ENCODE measurements around the gene DLX5. TPM values are rescaled to one million over a fixed set of nuclear protein-coding genes. Genes with fewer than 3 reads are reported as not detected.
A peak's percentile ranks its signal among the peaks of the same experiment; 100 is the strongest.

The DLX5 gene
- total and polyA plus RNA-seq, 8 donors = 0.23 to 11.7 TPM; not detected in 6

GRCh38 chr7:97017192-97018125 is 7.2 kb downstream of the DLX5 start:
- peaks cover 0 to 14% (median 0%) of the 10 kb centered on the region in 4 donors for H3K9me3 ChIP-seq
- peaks cover 0 to 51% (median 35%) of the 10 kb centered on the region in 4 donors for H3K4me1 ChIP-seq
- H3K4me3 ChIP-seq = peak overlapping the region in 1 of 4 donors; percentile 18
- peaks cover 60 to 100% (median 99%) of the 10 kb centered on the region in 3 donors for H3K27me3 ChIP-seq
- DNase-seq = no peak
- TF ChIP-seq, protein P1, sequence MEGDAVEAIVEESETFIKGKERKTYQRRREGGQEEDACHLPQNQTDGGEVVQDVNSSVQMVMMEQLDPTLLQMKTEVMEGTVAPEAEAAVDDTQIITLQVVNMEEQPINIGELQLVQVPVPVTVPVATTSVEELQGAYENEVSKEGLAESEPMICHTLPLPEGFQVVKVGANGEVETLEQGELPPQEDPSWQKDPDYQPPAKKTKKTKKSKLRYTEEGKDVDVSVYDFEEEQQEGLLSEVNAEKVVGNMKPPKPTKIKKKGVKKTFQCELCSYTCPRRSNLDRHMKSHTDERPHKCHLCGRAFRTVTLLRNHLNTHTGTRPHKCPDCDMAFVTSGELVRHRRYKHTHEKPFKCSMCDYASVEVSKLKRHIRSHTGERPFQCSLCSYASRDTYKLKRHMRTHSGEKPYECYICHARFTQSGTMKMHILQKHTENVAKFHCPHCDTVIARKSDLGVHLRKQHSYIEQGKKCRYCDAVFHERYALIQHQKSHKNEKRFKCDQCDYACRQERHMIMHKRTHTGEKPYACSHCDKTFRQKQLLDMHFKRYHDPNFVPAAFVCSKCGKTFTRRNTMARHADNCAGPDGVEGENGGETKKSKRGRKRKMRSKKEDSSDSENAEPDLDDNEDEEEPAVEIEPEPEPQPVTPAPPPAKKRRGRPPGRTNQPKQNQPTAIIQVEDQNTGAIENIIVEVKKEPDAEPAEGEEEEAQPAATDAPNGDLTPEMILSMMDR (IDR thresholded peaks at IDR 0.05) = no peak
- no peak for TF ChIP-seq POLR2AphosphoS5 (IDR thresholded peaks at IDR 0.05)
- no peak for TF ChIP-seq EP300 (IDR thresholded peaks at IDR 0.05)
- TF ChIP-seq POLR2A (IDR thresholded peaks at IDR 0.05) = no peak
- 7 to 10% (median 8%) methylated on average over 29 to 37 of the region's 37 CpGs for WGBS, 5 donors
- intact Hi-C loops (cut with DNase I; ENCODE audit: low total_unique reads) = no loop called here
- no peak overlapping the region for H3K27ac ChIP-seq
- H3K36me3 ChIP-seq = no peaks in the 10 kb centered on the region

GRCh38 chr7:97016381-97017191 is 8.0 kb downstream of the DLX5 start:
- Histone ChIP-seq H3K27ac (no peak overlapping the region), H3K9me3 (peaks cover 0 to 16% (median 0%) of the 10 kb centered on the region in 4 donors), H3K27me3 (peaks cover 56 to 100% (median 99%) of the 10 kb centered on the region in 3 donors), H3K4me3 (peak overlapping the region in 1 of 4 donors; percentile 18), H3K36me3 (no peaks in the 10 kb centered on the region), H3K4me1 (peaks cover 0 to 42% (median 30%) of the 10 kb centered on the region in 4 donors)
- no peak for TF ChIP-seq EP300 (IDR thresholded peaks at IDR 0.05)
- TF ChIP-seq, protein P1 (IDR thresholded peaks at IDR 0.05) = no peak
- TF ChIP-seq POLR2A (IDR thresholded peaks at IDR 0.05) = no peak
- WGBS, 5 donors = 2 to 5% (median 3%) methylated on average over 34 to 55 of the region's 55 CpGs
- DNase-seq = peak in 1 of 2 donors; percentile 61
- intact Hi-C loops (cut with DNase I; ENCODE audit: low total_unique reads) = no loop called here

DNA sequence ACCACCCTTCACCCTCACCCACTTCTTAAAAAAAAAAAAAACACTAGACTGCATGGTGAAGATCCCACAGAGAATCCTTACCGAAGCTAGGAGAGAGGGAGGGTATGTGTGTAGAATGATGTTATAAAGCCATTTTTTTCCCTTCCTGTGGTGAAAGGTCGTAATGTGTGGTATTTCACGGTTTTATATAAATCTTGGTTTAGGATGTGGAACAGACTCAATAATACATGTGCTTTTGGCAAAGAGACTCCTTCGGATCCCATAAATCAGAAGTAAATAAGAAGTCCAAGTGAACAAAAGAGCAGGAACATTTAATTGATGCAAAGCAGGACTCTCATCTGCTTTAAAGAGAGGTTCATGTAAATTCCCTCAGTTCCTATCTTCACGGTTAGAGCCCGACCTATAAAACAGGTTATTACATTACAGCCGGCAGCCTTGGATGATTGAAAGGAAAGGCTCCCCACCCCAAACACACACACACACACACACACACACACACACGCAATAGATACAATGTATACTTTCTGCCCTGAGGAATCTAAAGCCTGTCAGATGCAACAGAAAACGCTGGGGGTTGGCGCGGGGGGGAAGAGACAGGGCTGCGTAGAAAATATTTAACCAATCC is 8.8 kb downstream of the DLX5 start:
- Histone ChIP-seq H3K27me3 (peaks cover 50 to 100% (median 99%) of the 10 kb centered on the region in 3 donors), H3K27ac (no peak overlapping the region), H3K4me1 (peaks cover 0 to 35% (median 23%) of the 10 kb centered on the region in 4 donors), H3K4me3 (no peak overlapping the region), H3K9me3 (peaks cover 0 to 10% (median 0%) of the 10 kb centered on the region in 4 donors), H3K36me3 (no peaks in the 10 kb centered on the region)
- intact Hi-C loops (cut with DNase I; ENCODE audit: low total_unique reads) = no loop called here
- WGBS, 5 donors = 5 to 7% (median 5%) methylated on average over 11 to 12 of the region's 12 CpGs
- TF ChIP-seq POLR2AphosphoS5 (IDR thresholded peaks at IDR 0.05) = no peak
- TF ChIP-seq EP300 (IDR thresholded peaks at IDR 0.05) = no peak
- TF ChIP-seq, protein P1 (IDR thresholded peaks at IDR 0.05) = no peak
- TF ChIP-seq POLR2A (IDR thresholded peaks at IDR 0.05) = no peak
- DNase-seq = no peak

DNA sequence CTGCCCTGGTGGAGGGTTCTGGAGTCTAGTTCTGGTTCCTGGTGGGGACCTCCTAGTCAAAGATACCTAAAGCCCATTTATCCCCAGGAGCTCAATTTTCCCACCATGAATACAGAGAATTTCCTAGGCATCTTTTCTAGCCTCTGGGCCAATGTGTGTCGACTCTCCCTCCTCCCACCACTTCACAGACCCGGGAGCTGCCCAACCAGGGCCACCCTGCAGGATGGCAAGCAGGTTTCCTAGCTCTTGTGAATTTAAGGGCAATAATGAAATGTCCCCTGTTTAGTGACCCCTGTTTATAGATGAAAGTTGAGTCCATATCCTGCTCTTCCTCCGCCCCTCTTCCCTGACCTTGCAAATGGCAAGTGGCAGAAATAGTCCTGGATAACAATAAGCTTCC is 9.4 kb downstream of the DLX5 start:
- TF ChIP-seq POLR2AphosphoS5 (IDR thresholded peaks at IDR 0.05) (no peak), POLR2A (IDR thresholded peaks at IDR 0.05) (no peak), EP300 (IDR thresholded peaks at IDR 0.05) (no peak)
- TF ChIP-seq, protein P1 (IDR thresholded peaks at IDR 0.05) = no peak
- intact Hi-C loops (cut with DNase I; ENCODE audit: low total_unique reads) = no loop called here
- Histone ChIP-seq H3K9me3 (peaks cover 0 to 9% (median 0%) of the 10 kb centered on the region in 4 donors), H3K27ac (no peak overlapping the region), H3K27me3 (peaks cover 47 to 100% (median 99%) of the 10 kb centered on the region in 3 donors), H3K4me3 (no peak overlapping the region), H3K36me3 (no peaks in the 10 kb centered on the region), H3K4me1 (peaks cover 0 to 32% (median 20%) of the 10 kb centered on the region in 4 donors)
- WGBS, 5 donors = 10 to 14% (median 12%) methylated on average over 3 of the region's 3 CpGs
- DNase-seq = no peak
